ENCODE data around the gene SYK.

- no peak for TF ChIP-seq CTCF (conservative IDR thresholded peaks at IDR 0.05 in 1 of 2, IDR thresholded peaks at IDR 0.05 in 1 of 2; ENCODE audit: extremely low read depth in 1 of 2, insufficient read depth in 1 of 2, low read depth in 1 of 2, low read length in 2 of 2)
- no peak for TF ChIP-seq EZH2 (IDR thresholded peaks at IDR 0.05; ENCODE audit: borderline replicate concordance, low read length)
These were observed 17.7 kb upstream of the SYK start for GRCh38 chr9:90783964-90784363.

All from mammary epithelial cell (primary cell).